CD14-positive monocyte (primary cell): ENCODE data around the gene BACH2. TPM values are rescaled to one million over a fixed set of nuclear protein-coding genes. Genes with fewer than 3 reads are reported as not detected.
"Not testable (repeated sequence)": the region's sequence is repeated elsewhere in the genome, so short reads cannot be mapped to it uniquely, and the experiment has no call there.

ENCODE experiments used
- DNase-seq, 3 donors: peaks; one replicate each; pipeline ENCODE4 v3.0.0-alpha.2; 2011 to 2022
- H2AFZ ChIP-seq: 2 replicates; pipeline ENCODE4 v1.6.0; 2012; ENCODE audit warnings: mild to moderate bottlenecking, low read depth, low read length, inconsistent platforms; ENCODE audit not compliant: insufficient read depth, poor library complexity, severe bottlenecking
- H3K27ac ChIP-seq, 2 donors: 1 replicate in 1 of 2; 2 replicates in 1 of 2; pipeline ENCODE4 v1.5.1; 2012 to 2013; ENCODE audit warnings: low read length in 2 of 2, control low read depth in 1 of 2, inconsistent platforms in 1 of 2, low read depth in 1 of 2, mild to moderate bottlenecking in 1 of 2
- H3K27me3 ChIP-seq, 2 donors: one replicate each; pipeline versions ENCODE4 v1.6.0 to v1.6.1; 2011 to 2013; ENCODE audit warnings: low read length in 2 of 2; ENCODE audit not compliant: control insufficient read depth in 2 of 2, insufficient read depth in 2 of 2
- H3K36me3 ChIP-seq, 2 donors: replicated peaks in 1 of 2; 1 replicate in 1 of 2; 2 replicates in 1 of 2; pipeline versions ENCODE4 v1.5.1 to v1.6.1; 2012 to 2013; ENCODE audit warnings: low read length in 2 of 2, control low read depth in 1 of 2, inconsistent platforms in 1 of 2, mild to moderate bottlenecking in 1 of 2; ENCODE audit not compliant: insufficient read depth in 2 of 2, control insufficient read depth in 1 of 2
- H3K4me1 ChIP-seq, 2 donors: 1 replicate in 1 of 2; 2 replicates in 1 of 2; pipeline versions ENCODE4 v1.5.1 to v1.6.1; 2012 to 2013; ENCODE audit warnings: low read length in 2 of 2, control low read depth in 1 of 2, inconsistent platforms in 1 of 2, mild to moderate bottlenecking in 1 of 2, moderate library complexity in 1 of 2; ENCODE audit not compliant: insufficient read depth in 2 of 2, control insufficient read depth in 1 of 2
- H3K4me2 ChIP-seq: replicated peaks from 2 replicates; pipeline ENCODE3; 2012; ENCODE audit warnings: low read length, moderate library complexity, mild to moderate bottlenecking; ENCODE audit not compliant: poor library complexity, severe bottlenecking; ENCODE audit errors: extremely low read depth
- H3K4me3 ChIP-seq, 3 experiments: fragments of 200-600 bp in 1 of 3; sonication (generic) in 1 of 3; replicated peaks in 1 of 3; 1 replicate in 2 of 3; 2 replicates in 1 of 3; pipeline ENCODE4 v1.5.1; 2011 to 2013; ENCODE audit warnings: low read length in 3 of 3, mild to moderate bottlenecking in 3 of 3, control low read depth in 2 of 3, low read depth in 2 of 3, inconsistent platforms in 1 of 3, moderate library complexity in 1 of 3
- H3K79me2 ChIP-seq: 2 replicates; pipeline ENCODE4 v1.6.0; 2012; ENCODE audit warnings: mild to moderate bottlenecking, control low read depth, inconsistent platforms, low read length, moderate library complexity; ENCODE audit not compliant: insufficient read depth
- H3K9ac ChIP-seq: 2 replicates; pipeline ENCODE4 v1.6.0; 2017; ENCODE audit warnings: low read length, mild to moderate bottlenecking; ENCODE audit not compliant: insufficient read depth, poor library complexity, severe bottlenecking
- H3K9me3 ChIP-seq, 2 donors: replicated peaks in 1 of 2; 1 replicate in 1 of 2; 2 replicates in 1 of 2; pipeline versions ENCODE4 v1.5.1 to v1.6.1; 2012 to 2013; ENCODE audit warnings: low read length in 2 of 2, control low read depth in 1 of 2; ENCODE audit not compliant: control insufficient read depth in 1 of 2, insufficient read depth in 1 of 2
- H4K20me1 ChIP-seq: 2 replicates; pipeline ENCODE4 v1.6.0; 2012; ENCODE audit warnings: mild to moderate bottlenecking, low read length, control low read depth, moderate library complexity; ENCODE audit not compliant: insufficient read depth
- H3K27ac Mint-ChIP-seq, 7 donors: one replicate each; pipeline ENCODE4 v1.8.0; 2020; ENCODE audit warnings: mild to moderate bottlenecking in 7 of 7, mixed read lengths in 7 of 7, moderate library complexity in 6 of 7, inconsistent platforms in 2 of 7
- H3K27me3 Mint-ChIP-seq, 3 donors: one replicate each; pipeline ENCODE4 v1.8.0; 2021 to 2022; ENCODE audit warnings: low read depth in 3 of 3, mild to moderate bottlenecking in 3 of 3, mixed read lengths in 3 of 3, moderate library complexity in 3 of 3, inconsistent platforms in 1 of 3
- H3K36me3 Mint-ChIP-seq, 2 donors: one replicate each; pipeline ENCODE4 v1.8.0; 2020; ENCODE audit warnings: mixed read lengths in 2 of 2, inconsistent platforms in 1 of 2, mild to moderate bottlenecking in 1 of 2
- H3K4me1 Mint-ChIP-seq: one replicate; pipeline ENCODE4 v1.8.0; 2020; ENCODE audit warnings: mild to moderate bottlenecking, mixed read lengths
- H3K4me3 Mint-ChIP-seq, 2 donors: one replicate each; pipeline ENCODE4 v1.8.0; 2020; ENCODE audit warnings: mild to moderate bottlenecking in 2 of 2, mixed read lengths in 2 of 2, moderate library complexity in 1 of 2
- H3K9me3 Mint-ChIP-seq, 7 donors: one replicate each; pipeline ENCODE4 v1.8.0; 2020 to 2022; ENCODE audit warnings: mixed read lengths in 7 of 7, mild to moderate bottlenecking in 6 of 7, moderate library complexity in 6 of 7, inconsistent platforms in 2 of 7
- CTCF ChIP-seq: fragments of 200-600 bp; IDR thresholded peaks from one replicate; pipeline ENCODE4 v1.8.0; 2022; ENCODE audit warnings: antibody characterized with exemption, mild to moderate bottlenecking
- WGBS: methylation state at CpG from one replicate; pipeline ENCODE4 v1.1.5; 2013; ENCODE audit warnings: missing lambda C conversion rate; ENCODE audit not compliant: insufficient coverage; 5-methylcytosine and 5-hydroxymethylcytosine counted together
- intact Hi-C, 2 donors: fragments of 100-400 bp; cut with micrococcal nuclease; formaldehyde crosslinking; loops; one replicate each; pipeline versions ENCODE4 v1.15.0 to v1.15.1; 2023
- polyA plus RNA-seq, 3 donors: library from polyadenylated mRNA; depleted of rRNA in 1 of 3; unstranded in 2 of 3; stranded (reverse) in 1 of 3; fragments of 300-500 nt in 2 of 3; fragments of >200 nt in 1 of 3; fragmentation: Illumina TruSeq in 2 of 3; gene quantifications; 1 replicate in 2 of 3; 2 replicates in 1 of 3; pipeline ENCODE4 v1.2.3, GENCODE V29; 2012 to 2021

BACH2 gene
- polyA plus RNA-seq, 3 donors = 0.04 to 0.09 (median 0.05) TPM

DNA sequence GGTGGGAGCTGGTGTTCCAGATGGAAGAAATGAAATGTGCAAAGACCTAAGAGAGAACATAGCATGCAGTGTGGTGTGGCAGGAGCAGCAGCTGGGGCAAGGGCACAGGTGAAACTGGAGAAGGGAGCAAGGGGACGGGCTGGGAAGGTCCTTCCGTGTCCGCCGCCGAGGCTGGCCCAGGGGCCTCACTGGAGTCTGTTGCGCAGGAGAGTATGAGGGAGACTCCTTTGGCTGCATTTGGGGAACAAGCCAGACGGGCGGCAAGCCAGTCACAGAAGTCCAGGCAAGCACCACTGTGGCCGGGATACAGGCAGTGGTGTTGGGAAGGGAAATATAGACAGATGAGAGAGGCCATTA, 324.6 kb downstream of the BACH2 start:
- no peaks in the 10 kb centered on the region for H3K27me3 Mint-ChIP-seq
- H3K9me3 ChIP-seq = no peaks in the 10 kb centered on the region
- no peaks in the 10 kb centered on the region for H3K4me1 ChIP-seq
- DNase-seq = no peak
- WGBS = 97% methylated on average over 7 of the region's 9 CpGs
- no peak overlapping the region for H3K27ac Mint-ChIP-seq
- no peaks in the 10 kb centered on the region for H4K20me1 ChIP-seq
- no peaks in the 10 kb centered on the region for H3K4me1 Mint-ChIP-seq
- H3K4me2 ChIP-seq = no peak overlapping the region
- intact Hi-C loops = no loop called here
- no peak overlapping the region for H3K4me3 Mint-ChIP-seq
- no peaks in the 10 kb centered on the region for H3K9me3 Mint-ChIP-seq
- no peaks in the 10 kb centered on the region for H3K36me3 Mint-ChIP-seq
- no peak overlapping the region for H3K27ac ChIP-seq
- H3K27me3 ChIP-seq = no peaks in the 10 kb centered on the region
- no peak for TF ChIP-seq CTCF
- H3K79me2 ChIP-seq = no peaks in the 10 kb centered on the region
- no peak overlapping the region for H2AFZ ChIP-seq
- no peaks in the 10 kb centered on the region for H3K36me3 ChIP-seq
- no peak overlapping the region for H3K9ac ChIP-seq
- no peak overlapping the region for H3K4me3 ChIP-seq

GRCh38 chr6:89971338-89972024, 325.2 kb downstream of the BACH2 start:
- H3K4me3 Mint-ChIP-seq, H3K27ac ChIP-seq, H4K20me1 ChIP-seq, H3K4me2 ChIP-seq, H3K79me2 ChIP-seq, H3K36me3 Mint-ChIP-seq, H3K4me1 ChIP-seq, H3K9me3 Mint-ChIP-seq, H3K9ac ChIP-seq, intact Hi-C loops, H3K27ac Mint-ChIP-seq, H3K27me3 Mint-ChIP-seq, DNase-seq, H3K9me3 ChIP-seq, H3K4me3 ChIP-seq, H3K36me3 ChIP-seq, H3K27me3 ChIP-seq, H3K4me1 Mint-ChIP-seq, H2AFZ ChIP-seq: not testable (repeated sequence)
- 90% methylated on average over 1 of the region's 9 CpGs for whole genome bisulfite sequencing
